Measurements from ENCODE around the gene RASA3.

GRCh38 chr13:113996081-113996911 is 136.1 kb downstream of the RASA3 start:
- TF ChIP-seq CTCF (IDR thresholded peaks at IDR 0.05) (no peak), POLR2AphosphoS5 (IDR thresholded peaks at IDR 0.05) (no peak), POLR2A (IDR thresholded peaks at IDR 0.05; ENCODE audit: low read depth) (no peak)

Data from esophagus muscularis mucosa (tissue), 3 donors.